GM23338 (cell line): ENCODE results near the gene BMPR2.
"Not testable (repeated sequence)": the region's sequence is repeated elsewhere in the genome, so short reads cannot be mapped to it uniquely, and the experiment has no call there.

Source experiments
- CREB1 ChIP-seq: fragments of 250-450 bp; sonication (Bioruptor Pico); IDR thresholded peaks from 2 replicates; pipeline ENCODE4 v1.5.0; 2020; ENCODE audit warnings: low read depth, mild to moderate bottlenecking, moderate library complexity
- CTCF ChIP-seq, 2 experiments: fragments of 200-600 bp in 1 of 2; sonication (generic) in 1 of 2; conservative IDR thresholded peaks; 2 replicates each; pipeline versions ENCODE4 v1.5.1 to v1.6.1; 2016 to 2017; ENCODE audit warnings: antibody characterized with exemption in 2 of 2, low read depth in 2 of 2, mild to moderate bottlenecking in 2 of 2, moderate library complexity in 1 of 2
- EZH2 ChIP-seq: fragments of 200-600 bp; sonication (generic); IDR thresholded peaks from one replicate; pipeline ENCODE4 v1.8.0; 2017; ENCODE audit warnings: antibody characterized with exemption, mild to moderate bottlenecking, low read depth; ENCODE audit not compliant: unreplicated experiment
- EZH2phosphoT487 ChIP-seq: fragments of 200-600 bp; sonication (generic); IDR thresholded peaks from one replicate; pipeline ENCODE4 v1.8.1; 2018; ENCODE audit warnings: antibody characterized with exemption; ENCODE audit not compliant: unreplicated experiment
- POLR2AphosphoS5 ChIP-seq: IDR thresholded peaks from 2 replicates; pipeline ENCODE4 v1.6.1; 2016; ENCODE audit warnings: antibody characterized with exemption, low read depth
- STAT1 ChIP-seq: IDR thresholded peaks from one replicate; pipeline ENCODE4 v1.6.1; 2016; ENCODE audit warnings: antibody characterized with exemption; ENCODE audit not compliant: unreplicated experiment
- ZNF114 ChIP-seq: fragments of 250-450 bp; sonication (Bioruptor Pico); IDR thresholded peaks from 2 replicates; pipeline ENCODE4 v1.5.0; 2020; ENCODE audit warnings: mild to moderate bottlenecking, moderate library complexity
- TF ChIP-seq, protein P1 (sequence below): IDR thresholded peaks from one replicate; pipeline ENCODE4 v1.6.1; 2018; ENCODE audit warnings: antibody characterized with exemption; ENCODE audit not compliant: unreplicated experiment

DNA sequence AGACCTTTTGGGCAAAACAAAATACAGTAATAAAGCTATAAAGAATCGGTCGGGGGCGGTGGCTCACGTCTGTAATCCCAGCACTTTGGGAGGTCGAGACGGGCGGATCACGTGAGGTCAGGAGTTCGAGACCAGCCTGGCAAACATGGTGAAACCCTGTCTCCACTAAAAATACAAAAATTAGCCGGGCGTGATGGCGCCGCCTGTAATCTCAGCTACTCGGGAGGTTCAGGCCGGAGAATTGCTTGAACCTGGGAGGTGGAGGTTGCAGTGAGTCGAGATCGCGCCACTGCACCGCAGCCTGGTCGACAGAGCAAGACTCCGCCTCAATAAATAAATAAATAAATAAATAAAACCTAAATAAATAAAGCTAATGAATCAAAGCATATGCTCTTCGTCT is 1.7 kb upstream of the BMPR2 start:
- not testable (repeated sequence) for TF ChIP-seq EZH2; CTCF (conservative IDR thresholded peaks at IDR 0.05; ENCODE audit: low read depth in 2 of 2); ZNF114 (CRISPR knock-in tag); CREB1 (CRISPR knock-in tag); STAT1; POLR2AphosphoS5; EZH2phosphoT487
- TF ChIP-seq, protein P1, sequence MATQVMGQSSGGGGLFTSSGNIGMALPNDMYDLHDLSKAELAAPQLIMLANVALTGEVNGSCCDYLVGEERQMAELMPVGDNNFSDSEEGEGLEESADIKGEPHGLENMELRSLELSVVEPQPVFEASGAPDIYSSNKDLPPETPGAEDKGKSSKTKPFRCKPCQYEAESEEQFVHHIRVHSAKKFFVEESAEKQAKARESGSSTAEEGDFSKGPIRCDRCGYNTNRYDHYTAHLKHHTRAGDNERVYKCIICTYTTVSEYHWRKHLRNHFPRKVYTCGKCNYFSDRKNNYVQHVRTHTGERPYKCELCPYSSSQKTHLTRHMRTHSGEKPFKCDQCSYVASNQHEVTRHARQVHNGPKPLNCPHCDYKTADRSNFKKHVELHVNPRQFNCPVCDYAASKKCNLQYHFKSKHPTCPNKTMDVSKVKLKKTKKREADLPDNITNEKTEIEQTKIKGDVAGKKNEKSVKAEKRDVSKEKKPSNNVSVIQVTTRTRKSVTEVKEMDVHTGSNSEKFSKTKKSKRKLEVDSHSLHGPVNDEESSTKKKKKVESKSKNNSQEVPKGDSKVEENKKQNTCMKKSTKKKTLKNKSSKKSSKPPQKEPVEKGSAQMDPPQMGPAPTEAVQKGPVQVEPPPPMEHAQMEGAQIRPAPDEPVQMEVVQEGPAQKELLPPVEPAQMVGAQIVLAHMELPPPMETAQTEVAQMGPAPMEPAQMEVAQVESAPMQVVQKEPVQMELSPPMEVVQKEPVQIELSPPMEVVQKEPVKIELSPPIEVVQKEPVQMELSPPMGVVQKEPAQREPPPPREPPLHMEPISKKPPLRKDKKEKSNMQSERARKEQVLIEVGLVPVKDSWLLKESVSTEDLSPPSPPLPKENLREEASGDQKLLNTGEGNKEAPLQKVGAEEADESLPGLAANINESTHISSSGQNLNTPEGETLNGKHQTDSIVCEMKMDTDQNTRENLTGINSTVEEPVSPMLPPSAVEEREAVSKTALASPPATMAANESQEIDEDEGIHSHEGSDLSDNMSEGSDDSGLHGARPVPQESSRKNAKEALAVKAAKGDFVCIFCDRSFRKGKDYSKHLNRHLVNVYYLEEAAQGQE, result not testable (repeated sequence)
